Measurements from ENCODE around the gene CALML6.
"Not testable (repeated sequence)": the region's sequence is repeated elsewhere in the genome, so short reads cannot be mapped to it uniquely, and the experiment has no call there.

The CALML6 gene

GRCh38 chr1:1925437-1926345 lies 10.6 kb downstream of the CALML6 start:
- DNase-seq = no peak

GRCh38 chr1:1926346-1926811 lies 11.3 kb downstream of the CALML6 start:
- no peak for DNase-seq

- DNase-seq = no peak
These were observed 12.0 kb downstream of the CALML6 start for GRCh38 chr1:1926886-1927660.

- DNase-seq = no peak
These were observed 12.7 kb downstream of the CALML6 start for GRCh38 chr1:1927751-1928150.

GRCh38 chr1:1928231-1929101 lies 13.4 kb downstream of the CALML6 start:
- DNase-seq = no peak

GRCh38 chr1:1929102-1929638 lies 14.1 kb downstream of the CALML6 start:
- no peak for DNase-seq

GRCh38 chr1:1929639-1930545 lies 14.8 kb downstream of the CALML6 start:
- no peak for DNase-seq

GRCh38 chr1:1934848-1935247 lies 19.8 kb downstream of the CALML6 start:
- DNase-seq = not testable (repeated sequence)

GRCh38 chr1:1937061-1937460 lies 22.0 kb downstream of the CALML6 start:
- no peak for DNase-seq

- DNase-seq = no peak
These were observed 22.7 kb downstream of the CALML6 start for GRCh38 chr1:1937549-1938275.

- no peak for DNase-seq
These were observed 23.2 kb downstream of the CALML6 start for GRCh38 chr1:1938276-1938573.

- DNase-seq = no peak
These were observed 23.7 kb downstream of the CALML6 start for GRCh38 chr1:1938613-1939295.

GRCh38 chr1:1939296-1940122 lies 24.4 kb downstream of the CALML6 start:
- no peak for DNase-seq

GRCh38 chr1:1940123-1940425 lies 25.0 kb downstream of the CALML6 start:
- DNase-seq = no peak

- no peak for DNase-seq
These were observed 26.3 kb downstream of the CALML6 start for GRCh38 chr1:1941211-1941841.

GRCh38 chr1:1941868-1942752 lies 27.1 kb downstream of the CALML6 start:
- DNase-seq = no peak

GRCh38 chr1:1942753-1943656 lies 27.9 kb downstream of the CALML6 start:
- DNase-seq = no peak
